Parathyroid adenoma (tissue), 2 donors: Measurements from ENCODE around the gene COL4A2.

Experiments
- H2AFZ ChIP-seq: fragments of 300-600 bp; sonication (generic); one replicate; pipeline ENCODE4 v1.7.0; 2017; ENCODE audit warnings: antibody characterized with exemption, mild to moderate bottlenecking
- H3K27ac ChIP-seq: fragments of 300-600 bp; sonication (generic); one replicate; pipeline ENCODE4 v1.7.0; 2017
- H3K27me3 ChIP-seq: fragments of 300-600 bp; sonication (generic); one replicate; pipeline ENCODE4 v1.7.0; 2017; ENCODE audit warnings: low read length; ENCODE audit not compliant: control insufficient read depth, insufficient read depth
- H3K36me3 ChIP-seq: fragments of 300-600 bp; sonication (generic); one replicate; pipeline ENCODE4 v1.7.0; 2017; ENCODE audit warnings: low read length; ENCODE audit not compliant: control insufficient read depth, insufficient read depth
- H3K4me1 ChIP-seq: fragments of 300-600 bp; sonication (generic); one replicate; pipeline ENCODE4 v1.7.0; 2017; ENCODE audit warnings: control low read depth
- H3K4me2 ChIP-seq: fragments of 300-600 bp; sonication (generic); one replicate; pipeline ENCODE4 v1.7.0; 2017; ENCODE audit warnings: low read length
- H3K4me3 ChIP-seq: fragments of 300-600 bp; sonication (generic); one replicate; pipeline ENCODE4 v1.7.0; 2017; ENCODE audit warnings: low read depth, low read length
- H3K79me2 ChIP-seq: fragments of 300-600 bp; sonication (generic); one replicate; pipeline ENCODE4 v1.7.0; 2017; ENCODE audit warnings: control low read depth
- H3K9ac ChIP-seq: fragments of 300-600 bp; sonication (generic); one replicate; pipeline ENCODE4 v1.7.0; 2017; ENCODE audit warnings: mild to moderate bottlenecking
- H3K9me3 ChIP-seq: fragments of 300-600 bp; sonication (generic); one replicate; pipeline ENCODE4 v1.7.0; 2017; ENCODE audit warnings: low read length; ENCODE audit not compliant: control insufficient read depth
- CTCF ChIP-seq: fragments of 300-600 bp; sonication (generic); IDR thresholded peaks from one replicate; pipeline ENCODE4 v1.7.0; 2017; ENCODE audit warnings: antibody characterized with exemption, mild to moderate bottlenecking
- donor health status: primary hyperparathyroidism.

COL4A2 gene

GRCh38 chr13:110326263-110326904 is 19.3 kb downstream of the COL4A2 start:
- H3K27ac ChIP-seq = no peak overlapping the region
- H3K4me2 ChIP-seq = no peak overlapping the region
- H3K9me3 ChIP-seq = no peaks in the 10 kb centered on the region
- TF ChIP-seq CTCF = no peak
- H3K9ac ChIP-seq = no peak overlapping the region
- H3K27me3 ChIP-seq = no peaks in the 10 kb centered on the region
- H3K79me2 ChIP-seq = no peaks in the 10 kb centered on the region
- no peaks in the 10 kb centered on the region for H3K36me3 ChIP-seq
- H3K4me3 ChIP-seq = no peak overlapping the region
- H2AFZ ChIP-seq = no peak overlapping the region
- no peaks in the 10 kb centered on the region for H3K4me1 ChIP-seq

DNA sequence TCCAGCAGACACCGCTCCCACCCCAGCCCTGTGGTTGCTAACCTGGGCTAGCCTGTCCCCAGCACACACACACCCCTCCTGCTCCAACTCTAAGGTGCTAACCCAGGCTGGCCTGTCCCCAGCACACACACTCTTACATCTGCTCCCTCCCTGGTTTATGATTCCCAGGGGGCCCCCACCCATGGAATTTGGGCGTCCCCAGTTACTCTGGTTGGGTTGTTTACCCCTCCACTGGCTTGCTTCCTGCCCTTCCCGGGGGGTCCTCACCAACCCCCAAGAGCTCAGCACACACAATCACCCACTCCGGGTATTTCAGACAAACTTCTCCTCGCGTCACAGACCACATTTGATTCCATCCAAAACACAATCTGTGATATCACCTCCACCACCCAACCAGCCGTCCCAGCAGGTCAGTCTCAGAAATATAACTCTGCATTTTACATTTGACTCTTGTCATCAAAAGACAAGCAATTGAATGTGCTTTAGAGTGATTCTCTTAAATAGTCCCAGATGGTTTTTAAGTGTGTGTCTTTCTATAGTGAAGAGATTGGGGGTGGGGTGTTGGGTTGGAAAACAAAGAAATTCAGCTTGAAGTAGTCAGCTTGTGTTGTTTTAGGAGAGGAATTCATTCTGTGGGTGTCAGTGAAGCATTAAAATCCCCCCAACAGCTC is 20.1 kb downstream of the COL4A2 start:
- H3K79me2 ChIP-seq = no peaks in the 10 kb centered on the region
- H3K36me3 ChIP-seq = no peaks in the 10 kb centered on the region
- no peak overlapping the region for H3K4me2 ChIP-seq
- H3K9ac ChIP-seq = no peak overlapping the region
- H3K4me1 ChIP-seq = no peaks in the 10 kb centered on the region
- TF ChIP-seq CTCF = no peak
- no peaks in the 10 kb centered on the region for H3K9me3 ChIP-seq
- H3K4me3 ChIP-seq = no peak overlapping the region
- H3K27me3 ChIP-seq = no peaks in the 10 kb centered on the region
- H3K27ac ChIP-seq = no peak overlapping the region
- no peak overlapping the region for H2AFZ ChIP-seq

DNA sequence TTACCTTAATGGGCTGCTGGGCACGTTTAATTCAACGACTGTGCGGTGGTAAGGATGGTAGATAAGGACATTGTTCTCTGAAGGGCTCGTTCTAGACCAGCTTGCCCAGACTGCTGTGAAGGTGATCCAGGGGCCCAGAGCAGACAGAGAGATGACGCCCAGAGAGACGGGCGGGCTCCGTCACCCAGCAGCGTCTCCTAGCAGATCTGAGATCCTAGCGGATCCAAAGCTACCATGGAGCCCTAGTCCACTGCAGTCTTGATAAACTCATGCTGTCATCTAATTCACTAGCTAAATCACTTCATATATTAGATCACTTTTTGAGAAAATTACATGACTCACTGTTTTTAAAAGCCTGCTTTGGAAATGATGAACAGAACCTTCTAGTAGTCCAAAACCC is 21.5 kb downstream of the COL4A2 start:
- no peaks in the 10 kb centered on the region for H3K27me3 ChIP-seq
- no peak overlapping the region for H3K27ac ChIP-seq
- no peak for TF ChIP-seq CTCF
- no peak overlapping the region for H3K9ac ChIP-seq
- H3K4me3 ChIP-seq = no peak overlapping the region
- H3K36me3 ChIP-seq = no peaks in the 10 kb centered on the region
- H3K4me2 ChIP-seq = no peak overlapping the region
- no peaks in the 10 kb centered on the region for H3K9me3 ChIP-seq
- no peaks in the 10 kb centered on the region for H3K79me2 ChIP-seq
- no peak overlapping the region for H2AFZ ChIP-seq
- no peaks in the 10 kb centered on the region for H3K4me1 ChIP-seq

GRCh38 chr13:110329258-110329657 is 22.2 kb downstream of the COL4A2 start:
- H2AFZ ChIP-seq = no peak overlapping the region
- TF ChIP-seq CTCF = no peak
- H3K9me3 ChIP-seq = no peaks in the 10 kb centered on the region
- no peaks in the 10 kb centered on the region for H3K27me3 ChIP-seq
- H3K79me2 ChIP-seq = no peaks in the 10 kb centered on the region
- H3K36me3 ChIP-seq = no peaks in the 10 kb centered on the region
- H3K4me2 ChIP-seq = no peak overlapping the region
- H3K4me1 ChIP-seq = no peaks in the 10 kb centered on the region
- H3K27ac ChIP-seq = no peak overlapping the region
- no peak overlapping the region for H3K9ac ChIP-seq
- H3K4me3 ChIP-seq = no peak overlapping the region
